ENCODE measurements around the gene PARP16.

GRCh38 chr15:65326818-65327217 lies 40.1 kb upstream of the PARP16 start:
- TF ChIP-seq POLR2AphosphoS5 (IDR thresholded peaks at IDR 0.05; ENCODE audit: borderline replicate concordance, low read depth, low read length) (no peak), EZH2 (IDR thresholded peaks at IDR 0.05) (no peak), FOXP2 (optimal IDR thresholded peaks at IDR 0.05; ENCODE audit: control extremely low read depth, extremely low read length, insufficient read depth) (no peak)
